Gastroesophageal sphincter (tissue), 3 donors: ENCODE measurements around the gene MACROD2.

ENCODE experiments used
- CTCF ChIP-seq, 4 experiments: fragments of 200-600 bp in 2 of 4; fragments of 450-650 bp in 2 of 4; sonication (generic) in 1 of 4; IDR thresholded peaks; one replicate each; pipeline ENCODE4 v1.5.1; 2017 to 2019; ENCODE audit warnings: antibody characterized with exemption in 4 of 4, mild to moderate bottlenecking in 2 of 4, moderate library complexity in 2 of 4
- EP300 ChIP-seq: sonication (generic); formaldehyde crosslinking; IDR thresholded peaks from one replicate; pipeline ENCODE4 v1.6.1; 2017; ENCODE audit warnings: antibody characterized with exemption, mild to moderate bottlenecking
- POLR2AphosphoS5 ChIP-seq: sonication (generic); formaldehyde crosslinking; IDR thresholded peaks from one replicate; pipeline ENCODE4 v1.6.1; 2017; ENCODE audit warnings: antibody characterized with exemption

- TF ChIP-seq CTCF (IDR thresholded peaks at IDR 0.05) (no peak), POLR2AphosphoS5 (no peak), EP300 (no peak)
Observed at GRCh38 chr20:15507151-15507550, 1511.8 kb downstream of the MACROD2 start.
